GM19193 (cell line): ENCODE measurements around the gene PTPRD.

Source experiments
- POLR2A ChIP-seq: IDR thresholded peaks from 4 replicates; pipeline ENCODE4 v1.6.1; 2011; ENCODE audit not compliant: insufficient read depth, insufficient read length; ENCODE audit errors: extremely low read depth

The PTPRD gene

DNA sequence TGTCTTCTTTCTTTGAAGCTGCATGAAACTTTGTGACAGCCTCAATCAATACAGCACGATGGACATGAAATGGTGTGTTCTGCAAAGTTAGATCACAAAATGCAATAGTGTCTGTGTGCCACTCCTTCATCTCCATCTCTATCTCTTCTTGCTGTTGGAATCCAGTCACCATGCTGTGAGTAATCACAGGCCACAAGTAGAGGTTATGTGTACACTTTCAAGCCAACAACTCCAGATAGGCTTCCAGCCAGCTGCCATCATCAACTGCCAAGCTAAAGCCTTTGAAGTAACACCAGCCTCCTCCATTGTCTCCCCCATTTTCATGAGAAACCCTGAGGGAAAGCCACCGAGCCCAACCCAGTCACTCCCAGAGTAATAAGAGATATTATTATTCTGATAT, 360.6 kb downstream of the PTPRD start:
- TF ChIP-seq POLR2A, result no peak

DNA sequence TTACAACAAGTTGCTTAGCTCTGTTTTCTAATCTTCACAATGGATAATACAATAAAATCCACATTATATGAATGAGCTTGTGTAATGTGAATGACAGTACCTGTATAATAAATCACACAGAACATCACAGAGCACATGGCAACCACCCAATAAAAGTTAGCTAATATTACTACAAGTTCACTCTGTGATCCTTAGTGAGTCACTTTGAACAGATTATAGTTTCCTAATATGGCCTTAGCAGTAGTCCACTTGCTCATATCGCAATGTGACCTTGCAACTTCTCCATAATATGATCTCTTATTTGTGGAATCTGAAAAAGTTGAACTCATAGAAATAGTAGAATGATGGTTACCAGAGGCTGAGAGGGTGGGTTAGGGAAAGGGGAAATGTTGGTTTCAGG, 361.3 kb downstream of the PTPRD start:
- no peak for TF ChIP-seq POLR2A

- no peak for TF ChIP-seq POLR2A
These were observed 362.6 kb downstream of the PTPRD start for GRCh38 chr9:10250219-10250618.

DNA sequence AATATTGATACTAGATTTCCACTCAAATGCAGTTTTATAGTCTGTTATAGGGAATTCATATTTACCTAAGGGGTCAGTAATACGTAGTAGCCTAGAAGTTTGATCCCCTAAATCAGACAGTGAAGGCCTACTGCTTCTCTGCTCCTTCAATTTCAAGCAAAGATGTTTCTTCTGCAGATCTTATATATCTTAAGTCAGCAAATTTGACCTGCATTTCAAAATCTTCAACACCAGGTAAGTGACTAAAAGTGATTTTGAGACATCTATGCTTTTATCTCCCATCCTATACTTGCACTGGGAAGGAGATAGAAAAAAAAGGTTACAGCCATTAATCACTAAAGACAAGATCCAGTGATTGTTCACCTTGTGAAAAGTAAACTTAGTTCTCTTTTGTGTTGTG, 363.9 kb downstream of the PTPRD start:
- TF ChIP-seq POLR2A, result no peak

- no peak for TF ChIP-seq POLR2A
These were observed 370.5 kb downstream of the PTPRD start for GRCh38 chr9:10242255-10242654.

- no peak for TF ChIP-seq POLR2A
These were observed 374.7 kb downstream of the PTPRD start for GRCh38 chr9:10238087-10238486.

DNA sequence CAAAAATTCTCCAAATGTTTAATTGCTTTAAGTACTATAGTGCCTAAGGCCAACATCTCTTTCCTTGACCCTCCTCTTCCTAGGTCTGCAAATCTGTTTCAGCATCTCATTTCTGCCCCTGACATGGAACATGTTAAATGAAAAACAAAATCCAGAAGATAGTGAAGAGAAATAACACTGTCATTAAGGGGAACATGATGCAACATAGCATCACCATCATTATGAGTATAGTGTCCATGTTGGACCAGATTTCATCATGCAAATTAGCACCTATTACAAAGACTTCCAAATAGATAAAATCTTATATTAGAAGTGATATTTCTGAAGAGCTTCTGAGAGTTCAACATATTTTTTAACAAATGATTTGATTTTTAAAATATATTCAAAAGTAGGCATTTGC, 375.2 kb downstream of the PTPRD start:
- no peak for TF ChIP-seq POLR2A

DNA sequence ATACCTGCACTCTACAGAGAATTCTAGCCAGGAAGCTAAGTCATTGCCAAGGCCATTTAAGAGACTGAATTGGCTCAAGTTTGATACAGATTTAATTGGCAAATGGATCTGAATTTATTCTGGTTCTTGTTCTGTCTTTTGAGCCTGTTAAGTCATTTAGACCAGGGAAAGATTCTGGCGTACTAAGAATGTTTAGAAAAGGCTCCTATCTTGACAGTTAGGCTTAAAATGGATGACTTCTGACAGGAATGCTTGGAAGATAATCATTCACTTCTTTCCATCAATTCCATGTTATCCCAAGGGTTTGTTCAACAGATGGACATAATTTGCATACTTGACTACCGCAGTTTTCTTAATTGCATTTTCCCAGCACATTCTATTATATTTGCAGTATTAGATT, 376.6 kb downstream of the PTPRD start:
- no peak for TF ChIP-seq POLR2A

- TF ChIP-seq POLR2A, result no peak
These were observed 377.4 kb downstream of the PTPRD start for GRCh38 chr9:10235376-10235775.

- no peak for TF ChIP-seq POLR2A
These were observed 380.4 kb downstream of the PTPRD start for GRCh38 chr9:10232352-10232930.

- no peak for TF ChIP-seq POLR2A
These were observed 382.3 kb downstream of the PTPRD start for GRCh38 chr9:10230512-10230911.

- no peak for TF ChIP-seq POLR2A
These were observed 384.7 kb downstream of the PTPRD start for GRCh38 chr9:10228082-10228481.

DNA sequence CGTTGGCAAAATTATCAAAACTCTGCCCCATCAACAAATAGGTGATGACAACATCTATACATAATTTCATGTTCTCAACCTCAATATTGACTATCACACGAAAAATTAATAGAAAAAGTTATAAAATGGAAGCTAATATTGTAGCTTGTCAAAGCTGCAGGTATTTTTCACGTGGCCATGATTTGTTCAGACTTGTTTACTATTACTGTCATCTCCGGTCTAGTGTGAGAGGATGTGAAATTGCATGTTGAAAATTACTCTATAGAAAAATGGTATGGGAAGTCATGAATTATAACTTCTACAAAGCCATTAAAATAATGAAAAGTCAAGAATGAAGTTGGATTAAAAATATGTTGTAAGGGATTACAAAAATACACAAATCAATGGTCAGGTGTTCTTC, 385.8 kb downstream of the PTPRD start:
- TF ChIP-seq POLR2A, result no peak

- TF ChIP-seq POLR2A, result no peak
These were observed 400.1 kb downstream of the PTPRD start for GRCh38 chr9:10212702-10213101.

DNA sequence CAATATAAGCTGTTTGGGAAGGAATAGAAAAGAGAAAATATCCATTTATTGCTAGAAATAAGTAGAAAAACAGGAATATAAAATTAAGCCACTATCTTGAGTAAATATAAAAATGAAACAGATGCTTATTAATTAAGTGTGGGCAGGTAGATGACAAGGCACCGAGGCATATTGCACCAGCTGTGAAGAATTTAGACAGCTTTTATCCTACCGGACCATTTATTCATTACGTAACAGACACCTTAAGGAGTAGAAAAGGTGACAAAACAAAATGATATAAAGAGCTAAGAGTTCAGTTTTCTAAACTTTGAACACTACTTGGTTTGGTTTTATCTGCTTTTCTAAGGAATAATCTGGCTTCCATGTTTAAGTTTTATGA, 404.1 kb downstream of the PTPRD start:
- no peak for TF ChIP-seq POLR2A

GRCh38 chr9:10204276-10204675, 408.5 kb downstream of the PTPRD start:
- no peak for TF ChIP-seq POLR2A

GRCh38 chr9:10173561-10173960, 439.2 kb downstream of the PTPRD start:
- TF ChIP-seq POLR2A, result no peak

- no peak for TF ChIP-seq POLR2A
These were observed 440.3 kb downstream of the PTPRD start for GRCh38 chr9:10172476-10172875.

GRCh38 chr9:10168241-10168640, 444.6 kb downstream of the PTPRD start:
- no peak for TF ChIP-seq POLR2A

DNA sequence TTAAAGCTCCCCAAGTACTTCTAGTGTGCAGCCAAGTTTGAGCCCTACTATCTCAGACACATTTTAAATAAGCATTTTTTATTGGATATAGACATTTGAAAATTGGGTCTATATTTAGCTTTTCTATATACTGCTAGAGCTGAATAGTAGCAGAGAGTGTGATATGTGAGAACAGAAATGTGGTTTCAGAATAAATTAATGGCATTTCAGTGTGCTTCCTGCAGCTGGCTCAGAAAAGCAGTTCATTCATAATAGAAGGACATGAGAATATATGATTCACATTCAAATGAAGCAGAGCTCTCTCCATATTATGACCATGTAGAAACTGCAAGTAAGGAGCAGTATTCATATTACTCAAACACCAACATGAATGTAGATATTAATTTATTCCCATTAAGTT, 464.0 kb downstream of the PTPRD start:
- no peak for TF ChIP-seq POLR2A
